ENCODE data around the gene NAALADL2.
A peak's percentile ranks its signal among the peaks of the same experiment; 100 is the strongest.
"Not testable (repeated sequence)": the region's sequence is repeated elsewhere in the genome, so short reads cannot be mapped to it uniquely, and the experiment has no call there.

NAALADL2 gene

DNA sequence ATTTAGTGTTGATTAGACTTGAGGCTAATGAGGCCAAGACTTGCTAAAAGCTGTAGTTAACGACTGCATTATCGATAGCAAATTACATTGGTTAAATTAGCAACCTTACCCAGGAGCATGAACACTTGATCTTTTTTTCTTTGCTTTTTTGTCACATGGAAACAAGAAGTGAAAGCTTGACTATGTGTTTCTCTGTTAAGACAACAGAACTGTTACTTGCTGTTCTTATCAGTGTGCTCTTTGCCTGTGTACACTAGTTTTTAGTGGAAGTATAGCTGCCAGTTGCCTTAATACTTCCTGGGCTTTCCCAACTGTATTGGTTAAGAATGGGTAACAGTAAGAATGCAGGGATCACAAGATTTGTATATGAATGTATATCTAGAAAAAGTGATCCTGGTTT, 625.5 kb downstream of the NAALADL2 start:
- no peak for DNase-seq (ENCODE audit: low read depth)

DNA sequence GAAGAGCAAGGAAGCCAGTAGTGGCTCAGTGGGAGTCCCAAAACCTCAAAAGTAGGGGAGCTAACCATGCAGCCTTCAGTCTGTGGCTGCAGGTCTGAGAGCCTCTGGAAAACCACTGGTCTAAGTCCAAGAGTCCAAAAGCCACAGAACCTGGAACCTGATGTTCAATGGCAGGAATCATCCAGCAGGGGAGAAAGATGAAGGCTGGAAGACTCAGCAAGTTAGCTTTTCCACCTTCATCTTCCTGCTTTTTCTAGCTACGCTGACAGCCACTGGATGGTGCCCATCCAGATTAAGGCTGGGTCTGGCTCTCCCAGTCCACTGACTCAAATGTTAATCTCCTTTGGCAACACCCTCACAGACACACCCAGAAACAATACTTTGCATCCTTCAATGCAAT, 626.3 kb downstream of the NAALADL2 start:
- DNase-seq (ENCODE audit: low read depth), result no peak

DNA sequence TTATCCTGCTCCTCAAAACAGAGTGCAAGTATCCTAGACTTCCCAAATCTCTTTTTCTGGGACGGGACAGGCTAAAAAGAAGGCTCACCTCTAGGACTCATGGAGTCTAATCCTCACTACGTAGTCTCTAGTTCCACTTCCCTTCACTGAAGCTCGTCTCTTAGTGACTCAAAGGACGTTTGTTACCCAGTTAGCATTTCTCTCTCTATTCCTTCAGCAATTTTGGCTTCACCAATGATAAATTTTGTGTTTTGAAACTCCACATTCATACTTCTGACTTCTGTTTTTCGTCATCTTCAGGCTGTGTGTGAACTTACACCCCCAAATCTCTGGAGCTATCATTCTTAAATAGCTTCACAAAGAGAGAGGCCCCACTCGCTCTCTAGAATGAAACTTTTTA, 627.1 kb downstream of the NAALADL2 start:
- no peak for DNase-seq (ENCODE audit: low read depth)

DNA sequence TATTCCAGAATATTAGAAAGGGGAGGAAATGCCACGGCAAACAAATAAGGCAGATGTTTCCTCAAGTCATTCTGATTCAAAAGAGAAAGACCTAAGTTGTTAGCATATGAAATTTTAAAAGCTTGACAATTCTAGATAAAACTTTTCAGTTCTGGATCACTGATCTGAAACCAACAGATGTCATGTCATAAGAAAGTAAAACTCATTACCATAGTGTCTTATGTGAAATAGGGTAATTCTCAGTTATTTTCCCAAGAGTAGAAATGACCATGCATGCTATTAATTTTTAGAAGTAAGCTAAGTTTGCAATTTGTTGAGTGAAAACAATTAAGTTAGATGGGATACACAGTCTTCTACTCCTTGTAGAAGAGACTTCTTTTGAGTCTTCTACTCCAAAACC, 630.3 kb downstream of the NAALADL2 start:
- DNase-seq (ENCODE audit: low read depth), result no peak

DNA sequence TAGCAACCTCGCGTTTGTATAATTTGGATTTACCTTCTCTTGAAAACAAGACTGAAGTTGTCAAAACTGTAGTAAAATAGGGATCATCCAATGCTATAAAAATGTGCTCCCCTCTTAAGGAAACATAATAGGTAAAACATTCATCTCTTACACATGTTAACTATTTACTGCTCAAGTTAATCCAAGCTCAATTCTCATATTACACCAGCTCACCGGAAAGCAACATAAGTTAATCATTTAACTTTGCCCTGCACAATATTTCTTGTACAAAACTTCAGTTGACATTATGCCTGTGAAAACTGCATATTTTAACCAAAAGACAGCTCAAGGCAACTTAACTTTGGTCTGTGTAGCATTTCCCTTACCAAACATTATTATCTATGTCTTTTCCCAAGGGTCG, 634.2 kb downstream of the NAALADL2 start:
- no peak for DNase-seq (ENCODE audit: low read depth)

DNA sequence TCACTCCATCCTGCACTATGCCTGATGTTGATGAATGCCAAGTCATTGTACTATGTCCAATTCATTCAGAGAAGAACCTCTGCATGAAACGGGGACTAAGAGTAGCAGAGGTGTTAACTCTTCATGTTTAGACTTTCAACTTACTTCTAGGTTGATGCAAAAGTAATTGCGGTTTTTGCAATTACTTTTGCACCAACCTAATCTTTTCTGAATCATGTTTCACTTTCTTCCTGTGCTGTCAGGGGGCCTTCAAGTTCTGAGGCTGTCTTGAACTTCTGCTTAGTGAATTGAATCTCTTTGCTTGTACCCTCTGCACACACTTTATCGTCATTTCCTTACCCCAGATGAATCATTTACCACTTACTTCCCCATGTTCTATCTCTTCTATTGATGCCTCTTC, 636.2 kb downstream of the NAALADL2 start:
- no peak for DNase-seq (ENCODE audit: low read depth)

DNA sequence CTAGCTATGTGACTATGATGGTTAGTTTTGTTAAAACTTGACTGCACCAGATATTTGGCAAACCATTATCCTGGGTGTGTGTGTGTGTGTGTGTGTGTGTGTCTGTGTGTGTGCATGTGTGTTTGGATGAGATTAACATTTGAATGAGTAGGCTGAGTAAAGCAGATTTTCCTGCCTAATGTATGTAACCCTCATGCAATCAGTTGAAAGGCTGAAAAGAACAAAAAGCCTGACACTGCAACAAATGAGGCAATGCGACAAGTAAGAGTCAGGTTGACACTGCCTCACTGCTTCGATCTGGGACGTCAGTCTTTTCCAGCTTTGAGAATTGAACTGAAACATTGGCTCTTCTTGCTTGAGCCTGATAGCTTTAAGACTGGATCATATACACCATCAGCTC, 643.0 kb downstream of the NAALADL2 start:
- DNase-seq (ENCODE audit: low read depth), result no peak

DNA sequence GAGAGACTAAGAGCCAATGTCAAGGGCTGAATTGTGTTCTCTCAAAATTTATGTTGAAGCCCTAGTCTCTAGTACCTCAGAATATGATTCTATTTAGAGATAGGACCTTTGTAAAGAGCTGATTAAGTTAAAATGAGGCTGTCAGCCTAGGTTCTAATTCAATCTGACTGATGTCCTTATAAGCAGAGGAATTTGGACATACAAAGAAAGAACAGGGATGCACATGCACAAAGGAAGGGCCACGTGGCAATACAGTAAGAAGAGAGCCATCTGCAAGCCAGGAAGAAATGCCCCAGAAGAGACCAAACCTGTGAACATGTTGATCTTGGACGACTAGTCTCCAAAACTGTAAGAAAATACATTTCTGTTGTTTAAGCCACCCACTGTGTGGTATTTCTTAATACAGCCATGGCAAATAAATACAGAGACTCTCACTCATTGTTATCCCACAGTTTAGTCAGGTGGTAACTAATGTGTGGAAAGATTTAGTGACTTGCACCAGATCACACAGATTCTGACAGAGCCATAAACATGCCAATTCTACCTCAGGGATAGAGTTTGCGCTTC, 652.2 kb downstream of the NAALADL2 start:
- no peak for DNase-seq (ENCODE audit: low read depth)

DNA sequence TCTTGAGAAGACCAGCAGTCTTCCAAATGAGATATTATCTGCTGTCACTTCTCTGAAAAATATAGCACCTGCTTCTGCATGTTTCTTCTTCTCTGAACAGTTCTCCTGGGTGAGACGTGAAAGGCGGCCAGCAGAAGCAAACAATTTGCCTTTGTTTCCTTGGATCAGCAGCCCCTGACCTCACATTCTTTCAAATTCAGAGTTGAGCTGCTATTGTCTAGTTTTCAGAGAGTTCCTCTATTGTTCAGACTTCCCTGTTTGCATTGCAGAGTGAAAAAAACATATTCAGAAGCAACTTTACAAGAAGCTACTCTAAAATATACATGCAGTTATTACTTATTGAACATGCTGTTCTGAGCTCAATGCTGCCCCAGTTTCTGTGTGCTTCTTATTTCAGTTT, 653.6 kb downstream of the NAALADL2 start:
- no peak for DNase-seq (ENCODE audit: low read depth)

DNA sequence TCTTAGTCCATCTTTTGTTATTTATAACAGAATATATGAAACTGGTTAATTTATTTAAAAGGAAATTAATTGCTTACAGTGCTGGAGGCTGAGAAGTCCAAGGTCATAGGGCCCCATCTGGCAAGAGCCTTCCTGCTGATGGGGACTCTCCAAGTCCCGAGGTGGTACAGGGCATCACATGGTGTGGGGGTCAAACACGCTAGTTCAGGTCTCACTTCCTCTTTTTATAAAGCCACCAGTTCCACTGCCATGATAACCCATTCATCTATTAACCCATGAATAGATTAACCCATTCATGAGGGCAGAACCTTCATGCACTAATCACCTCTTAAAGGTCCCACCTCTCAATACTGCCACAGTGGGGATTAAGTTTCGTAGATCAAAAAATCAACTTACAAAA, 659.3 kb downstream of the NAALADL2 start:
- no peak for DNase-seq (ENCODE audit: low read depth)

DNA sequence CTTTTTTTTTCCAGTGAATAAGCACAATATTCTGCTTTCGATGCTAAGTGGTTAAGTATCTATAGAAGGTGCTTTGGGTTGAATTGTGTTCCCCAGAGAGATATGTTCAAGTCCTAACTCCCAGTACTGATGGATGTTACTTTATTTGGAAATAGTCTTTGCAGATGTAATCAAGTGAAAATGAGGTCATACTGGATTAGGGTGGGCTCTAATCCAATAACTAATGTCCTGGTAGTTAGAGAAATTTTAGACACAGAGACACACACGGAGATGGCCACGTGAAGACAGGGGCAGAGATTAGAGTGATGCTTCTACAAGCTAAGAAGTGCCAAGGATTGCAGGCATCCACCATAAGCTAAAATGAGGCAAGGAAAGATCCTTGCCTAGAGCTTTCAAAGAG, 662.3 kb downstream of the NAALADL2 start:
- no peak for DNase-seq (ENCODE audit: low read depth)

DNA sequence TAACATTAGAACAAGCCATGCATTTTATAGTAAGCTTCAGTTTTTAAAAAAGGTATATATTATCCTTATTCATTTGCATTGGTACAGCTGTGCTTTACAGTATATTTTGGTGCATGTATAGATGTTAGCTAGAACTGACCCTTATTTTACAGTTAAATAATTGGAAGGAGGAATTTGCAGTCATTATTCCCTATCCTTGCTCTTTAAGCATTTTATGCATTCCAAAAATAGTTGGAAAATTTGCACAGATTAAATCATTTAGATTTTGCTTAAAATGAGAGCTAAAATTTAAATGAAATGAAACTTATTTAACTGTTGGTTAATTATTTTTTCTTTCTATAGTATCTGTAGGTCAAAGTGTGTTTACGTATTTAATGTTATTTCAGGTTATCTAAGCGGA, 667.1 kb downstream of the NAALADL2 start:
- peak; percentile 27 for DNase-seq (ENCODE audit: low read depth)

DNA sequence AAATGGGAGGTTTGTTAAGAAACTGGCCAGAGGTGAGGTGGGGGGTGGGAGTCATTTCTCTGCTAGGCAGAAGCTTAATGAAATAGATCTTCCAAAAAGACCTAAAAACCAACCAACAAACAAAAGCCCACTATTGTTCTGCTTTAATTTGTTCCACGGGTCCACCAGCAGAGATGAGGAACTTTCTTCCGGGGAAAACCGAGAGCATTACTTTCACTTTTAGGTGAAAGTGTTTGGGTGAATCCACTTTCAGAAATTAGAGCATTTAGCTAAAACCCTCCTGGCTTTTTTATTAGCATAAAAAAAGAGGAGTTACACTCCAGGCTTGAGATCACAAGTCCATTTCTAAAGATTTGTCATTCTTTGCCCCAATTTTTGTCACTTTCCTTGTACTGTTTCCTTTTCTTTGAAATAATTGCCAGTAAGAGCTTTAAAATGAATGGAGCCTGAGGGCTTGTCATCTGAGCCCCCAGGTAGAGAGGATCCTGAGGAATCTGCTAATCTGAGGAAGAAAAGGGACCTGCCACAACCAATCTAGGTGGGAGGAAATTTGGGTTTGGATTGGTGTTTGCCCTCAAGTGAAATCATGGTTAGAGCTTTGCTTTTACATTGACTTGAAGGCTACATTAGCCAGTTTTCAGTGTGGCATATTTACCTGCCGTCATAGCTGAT, 667.6 kb downstream of the NAALADL2 start:
- DNase-seq (ENCODE audit: low read depth), result peak; percentile 26

DNA sequence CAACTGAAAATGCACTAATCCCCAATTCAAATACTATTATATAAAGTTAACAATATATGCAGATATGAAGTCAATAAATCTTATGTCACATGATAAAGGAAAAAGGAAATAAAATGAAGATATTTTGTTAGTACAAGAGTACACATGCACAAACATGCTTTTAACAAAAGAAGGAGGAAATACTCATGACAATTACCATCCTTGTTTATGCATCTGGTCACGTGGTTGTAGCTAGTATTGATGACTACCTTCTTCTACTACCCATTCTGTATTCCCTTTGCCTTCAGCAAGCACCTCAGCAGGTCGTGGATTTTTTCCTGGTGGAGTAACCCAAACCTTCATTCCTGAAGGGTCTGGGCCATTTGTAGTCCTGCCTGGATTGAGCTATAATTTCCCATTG, 669.6 kb downstream of the NAALADL2 start:
- not testable (repeated sequence) for DNase-seq (ENCODE audit: low read depth)

DNA sequence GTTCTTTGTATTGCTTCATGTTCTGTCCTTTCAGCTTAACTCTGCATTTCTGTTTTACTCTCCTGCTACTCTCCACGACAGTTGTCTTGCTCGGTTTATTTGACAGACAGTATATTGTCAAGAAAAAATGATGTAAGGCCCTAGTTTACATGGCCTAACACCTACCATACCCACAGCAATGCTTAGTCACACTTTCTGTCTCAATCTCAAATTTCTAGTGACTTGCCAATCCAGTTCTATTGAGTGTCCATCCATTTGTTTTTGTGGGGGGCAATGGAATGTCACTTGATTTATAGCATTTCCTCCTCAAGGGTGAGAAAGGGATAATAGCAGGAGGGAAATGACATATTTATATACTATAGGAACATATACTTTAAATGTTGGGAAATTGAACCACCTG, 676.2 kb downstream of the NAALADL2 start:
- peak; percentile 11 for DNase-seq (ENCODE audit: low read depth)

DNA sequence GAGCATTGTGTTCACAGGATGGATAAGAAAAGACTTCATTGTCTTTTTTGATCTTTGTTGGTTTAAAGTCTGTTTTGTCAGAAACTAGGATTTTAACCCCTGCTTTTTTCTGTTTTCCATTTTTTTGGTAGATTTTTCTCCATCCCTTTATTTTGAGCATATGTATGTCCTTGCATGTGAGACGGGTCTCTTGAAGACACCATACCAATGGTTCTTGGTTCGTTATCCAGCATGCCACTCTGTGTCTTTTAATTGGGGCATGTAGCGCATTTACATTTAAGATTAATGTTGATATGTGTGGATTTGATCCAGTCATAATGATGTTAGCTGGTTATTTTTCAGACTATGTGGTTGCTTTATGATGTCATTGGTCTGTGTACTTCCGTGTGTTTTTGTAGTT, 687.0 kb downstream of the NAALADL2 start:
- no peak for DNase-seq (ENCODE audit: low read depth)

DNA sequence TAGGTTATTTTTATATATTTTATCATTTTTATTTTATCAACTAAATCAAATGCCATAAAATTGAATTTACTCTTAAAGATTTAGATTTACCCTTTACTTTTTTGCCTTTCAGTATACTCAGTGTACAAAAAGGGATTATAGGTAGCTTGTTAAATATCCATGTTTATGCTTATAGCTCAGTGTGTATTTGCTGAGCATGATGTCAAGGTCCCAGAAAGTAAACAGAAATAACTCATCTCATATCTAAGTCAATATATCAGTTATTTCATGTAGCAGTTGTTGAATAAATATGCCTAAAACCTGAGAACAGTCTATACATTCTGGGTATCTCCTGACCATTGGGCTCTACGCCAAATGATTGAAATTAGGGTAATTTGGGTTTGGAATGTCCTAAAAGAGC, 693.8 kb downstream of the NAALADL2 start:
- DNase-seq (ENCODE audit: low read depth), result no peak

DNA sequence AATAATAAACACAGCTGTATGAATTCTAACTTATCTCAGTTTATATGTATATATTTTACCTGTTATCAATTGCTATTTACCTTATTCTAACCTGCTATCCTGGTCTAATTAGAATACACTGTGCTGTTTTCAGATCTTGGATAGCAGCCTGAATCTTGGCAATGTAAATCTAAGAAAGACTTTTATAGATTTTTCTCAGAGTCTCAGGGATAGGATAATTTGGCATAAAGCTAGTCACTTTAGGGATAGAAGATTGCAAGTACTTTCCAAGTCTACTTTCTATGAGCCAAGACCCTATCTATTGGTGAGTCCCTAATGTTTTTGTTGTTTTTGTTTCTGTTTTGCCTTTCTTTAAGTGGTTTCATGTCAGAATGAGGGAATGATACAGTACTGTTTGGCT, 695.7 kb downstream of the NAALADL2 start:
- DNase-seq (ENCODE audit: low read depth), result no peak

DNA sequence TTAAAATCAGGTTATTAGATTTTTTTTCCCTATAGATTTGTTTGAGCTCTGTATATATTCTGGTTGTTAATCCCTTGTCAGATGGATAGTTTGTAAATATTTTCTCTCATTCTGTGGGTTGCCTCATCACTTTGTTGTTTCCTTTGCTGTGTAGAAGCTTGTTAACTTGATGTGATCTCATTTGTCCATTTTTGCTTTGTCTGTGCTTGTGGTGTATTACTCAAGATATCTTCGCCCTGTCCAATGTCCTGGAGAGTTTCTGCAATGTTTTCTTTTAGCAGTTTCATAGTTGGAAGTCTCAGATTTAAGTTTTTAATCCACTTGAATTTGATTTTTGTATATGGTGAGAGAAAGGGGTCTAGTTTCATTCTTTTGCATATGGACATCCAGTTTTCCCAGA, 699.1 kb downstream of the NAALADL2 start:
- no peak for DNase-seq (ENCODE audit: low read depth)

DNA sequence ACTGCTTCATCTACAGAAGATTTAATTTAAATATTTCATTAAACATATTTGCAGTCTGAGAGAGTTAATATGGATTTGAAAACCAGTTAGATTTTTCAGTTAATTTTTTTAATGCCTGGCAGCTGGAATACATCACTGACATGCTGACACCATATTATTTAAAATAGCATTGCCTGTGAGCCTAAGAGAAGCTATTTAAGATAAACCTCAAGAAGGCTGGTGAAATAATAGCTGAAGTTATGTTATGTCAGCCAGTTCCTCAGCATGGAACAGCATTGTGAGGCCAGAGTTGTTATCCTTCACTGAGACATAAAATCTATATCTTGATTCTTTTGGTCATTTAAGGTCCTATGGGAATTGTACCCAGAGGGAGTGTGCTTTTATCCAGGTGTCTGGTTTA, 705.2 kb downstream of the NAALADL2 start:
- DNase-seq (ENCODE audit: low read depth), result no peak

DNA sequence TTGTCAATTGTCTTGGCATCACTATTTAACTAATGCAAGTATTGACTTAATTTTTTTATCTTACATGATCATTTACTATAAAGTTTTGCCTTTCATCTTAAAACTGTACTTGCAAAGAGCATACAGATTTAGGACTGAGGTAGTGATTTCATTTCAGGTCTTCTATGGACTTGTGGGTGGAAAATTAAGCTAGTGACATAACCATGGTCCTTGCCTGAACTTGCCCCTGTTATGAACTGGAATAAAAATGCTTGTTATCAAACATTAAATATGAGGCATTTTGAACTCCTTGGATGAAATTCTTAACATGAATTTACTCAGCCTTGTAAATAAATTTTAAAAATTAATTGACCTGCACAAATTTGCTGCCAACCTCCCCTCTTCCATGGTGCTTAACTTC, 712.0 kb downstream of the NAALADL2 start:
- DNase-seq (ENCODE audit: low read depth), result no peak

DNA sequence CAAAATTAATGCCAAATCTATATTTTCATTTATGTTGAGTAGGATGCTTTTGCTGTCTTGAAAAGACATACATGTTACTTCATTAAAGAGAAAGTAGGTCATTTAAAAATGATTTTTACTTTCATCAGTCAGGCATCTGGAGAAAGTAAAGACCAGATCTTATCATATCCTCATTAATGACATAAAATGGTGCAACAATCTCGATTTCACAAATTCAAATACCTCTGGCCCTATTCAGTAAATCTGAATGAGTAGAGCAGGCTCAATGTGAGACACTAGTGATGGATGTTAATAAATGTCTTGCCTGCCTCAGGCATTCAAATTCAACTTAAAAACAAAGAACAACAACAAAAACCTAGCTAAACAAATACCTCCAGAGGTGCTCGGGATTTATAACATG, 714.1 kb downstream of the NAALADL2 start:
- DNase-seq (ENCODE audit: low read depth), result peak; percentile 54

DNA sequence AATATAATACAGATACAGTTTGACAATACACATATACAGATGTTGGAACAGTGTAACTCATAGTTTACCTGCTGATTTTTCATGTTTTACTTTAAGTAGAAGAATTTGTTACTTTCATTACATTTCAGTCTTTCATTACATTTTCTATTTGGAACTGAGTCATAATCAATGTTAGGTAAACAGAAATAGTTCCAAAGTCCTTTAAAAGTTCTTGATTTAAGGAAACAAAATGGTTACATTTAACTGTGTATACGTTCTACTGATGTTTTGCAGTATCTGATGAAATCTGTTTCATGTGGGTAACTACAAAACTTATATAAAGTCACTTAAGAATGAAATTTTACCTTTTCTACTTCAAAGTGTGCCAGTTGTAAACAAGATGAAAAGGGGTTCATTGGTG, 721.2 kb downstream of the NAALADL2 start:
- no peak for DNase-seq (ENCODE audit: low read depth)

DNA sequence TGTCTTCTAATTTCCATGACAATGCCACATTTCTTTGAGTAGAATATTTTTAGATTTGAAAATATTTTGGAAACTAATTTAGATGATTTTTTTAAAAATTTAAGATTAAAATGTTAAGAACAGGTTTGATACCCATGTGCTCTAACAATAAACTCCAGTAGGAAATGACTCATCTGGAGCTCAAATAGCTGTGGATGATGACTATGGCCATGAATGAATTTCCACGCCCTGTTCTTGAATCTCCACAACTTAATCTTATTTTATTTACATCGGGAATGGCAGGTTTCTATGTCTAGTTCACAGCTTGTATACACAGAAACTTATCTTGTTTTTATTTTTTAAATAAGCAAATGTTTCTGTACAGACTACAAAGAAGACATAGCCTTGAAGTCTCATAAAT, 726.8 kb downstream of the NAALADL2 start:
- peak; percentile 73 for DNase-seq (ENCODE audit: low read depth)

Data from EH (cell line).